ENCODE data around the gene ROPN1B.

The ROPN1B gene

GRCh38 chr3:126005951-126006350 lies 37.0 kb downstream of the ROPN1B start:
- DNase-seq = no peak

- DNase-seq = no peak
These were observed 39.2 kb downstream of the ROPN1B start for GRCh38 chr3:126008219-126008618.

- no peak for DNase-seq
These were observed 40.2 kb downstream of the ROPN1B start for GRCh38 chr3:126009181-126009580.

- no peak for DNase-seq
These were observed 44.8 kb downstream of the ROPN1B start for GRCh38 chr3:126013751-126014156.

GRCh38 chr3:126014252-126014651 lies 45.3 kb downstream of the ROPN1B start:
- no peak for DNase-seq

- no peak for DNase-seq
These were observed 46.1 kb downstream of the ROPN1B start for GRCh38 chr3:126015075-126015474.

DNA sequence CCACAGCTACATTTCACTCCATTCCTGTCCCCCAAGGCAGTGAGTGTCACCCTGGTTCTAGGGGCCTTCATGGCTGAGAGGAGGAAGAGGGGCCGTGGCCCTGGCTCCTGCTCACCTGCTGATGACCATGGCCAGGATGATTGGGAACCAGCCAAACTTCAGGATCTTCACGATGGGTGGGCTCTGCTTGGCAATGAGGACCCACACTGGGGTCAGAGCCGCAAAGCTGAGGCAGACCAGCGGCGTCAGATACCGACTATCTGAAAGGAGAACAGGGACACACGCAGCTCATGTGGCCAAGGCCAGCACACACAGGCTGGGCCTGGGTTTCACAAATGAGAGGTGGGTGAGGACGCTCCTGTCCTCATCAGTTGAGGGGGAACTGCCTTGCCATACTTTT lies 47.6 kb downstream of the ROPN1B start:
- no peak for DNase-seq

DNA sequence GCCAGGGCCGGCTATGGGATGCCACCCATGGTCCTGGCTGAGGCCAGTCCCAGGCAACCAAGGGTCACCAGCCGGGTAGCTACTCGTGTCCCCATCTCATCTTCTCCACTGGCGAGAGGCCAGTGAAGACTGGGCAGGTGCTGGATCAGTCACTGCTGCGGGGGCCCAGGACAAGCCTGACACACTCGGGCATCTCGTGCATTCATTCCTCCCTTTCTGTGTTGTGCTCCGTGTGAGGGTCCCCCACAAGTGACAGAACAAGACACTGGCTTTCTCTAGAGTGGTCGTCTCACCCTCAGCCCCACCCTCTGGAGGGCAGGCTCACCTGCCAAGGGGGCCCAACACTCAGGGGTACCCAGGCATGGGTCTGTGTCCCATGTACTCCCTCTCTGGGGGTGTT lies 48.4 kb downstream of the ROPN1B start:
- no peak for DNase-seq

GRCh38 chr3:126018545-126018944 lies 49.6 kb downstream of the ROPN1B start:
- no peak for DNase-seq

DNA sequence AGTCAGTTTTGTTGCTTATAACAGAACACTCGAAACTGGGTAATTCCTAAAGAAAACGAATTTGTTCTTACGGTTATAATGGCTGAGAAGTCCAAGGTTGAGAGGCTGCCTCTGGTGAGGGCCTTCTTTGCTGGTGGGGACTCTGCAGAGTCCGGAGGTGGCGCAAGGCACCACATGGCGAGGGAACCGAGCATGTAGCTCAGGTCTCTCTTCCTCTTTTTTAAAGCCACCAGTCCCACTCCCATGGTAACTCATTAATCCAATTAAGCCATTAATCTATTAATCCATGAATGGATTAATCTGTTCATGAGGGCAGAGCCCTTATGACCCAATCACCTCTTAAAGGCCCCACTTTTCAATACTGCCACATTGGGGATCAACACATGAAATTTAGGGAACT lies 50.0 kb downstream of the ROPN1B start:
- DNase-seq = no peak

GRCh38 chr3:126019683-126020082 lies 50.7 kb downstream of the ROPN1B start:
- no peak for DNase-seq

DNA sequence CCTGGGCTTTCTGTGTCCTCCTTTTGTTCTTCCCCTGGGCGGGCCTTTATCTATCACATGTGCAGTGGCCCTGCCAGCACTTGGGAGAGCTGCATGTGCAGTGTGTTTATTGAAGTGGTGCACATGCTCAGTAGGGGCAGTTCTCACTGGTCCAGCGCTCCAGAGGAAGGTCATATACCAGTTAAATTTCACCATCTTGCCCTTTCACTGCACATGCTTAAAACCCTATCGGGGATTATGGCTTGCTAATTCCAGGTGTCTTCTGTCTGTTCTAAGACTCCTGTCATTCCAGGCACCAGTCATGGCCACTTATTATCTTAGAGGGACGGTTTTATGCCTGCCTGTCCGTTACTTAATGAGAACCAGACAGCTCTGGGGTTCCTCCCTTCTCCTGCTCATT lies 52.2 kb downstream of the ROPN1B start:
- no peak for DNase-seq

DNA sequence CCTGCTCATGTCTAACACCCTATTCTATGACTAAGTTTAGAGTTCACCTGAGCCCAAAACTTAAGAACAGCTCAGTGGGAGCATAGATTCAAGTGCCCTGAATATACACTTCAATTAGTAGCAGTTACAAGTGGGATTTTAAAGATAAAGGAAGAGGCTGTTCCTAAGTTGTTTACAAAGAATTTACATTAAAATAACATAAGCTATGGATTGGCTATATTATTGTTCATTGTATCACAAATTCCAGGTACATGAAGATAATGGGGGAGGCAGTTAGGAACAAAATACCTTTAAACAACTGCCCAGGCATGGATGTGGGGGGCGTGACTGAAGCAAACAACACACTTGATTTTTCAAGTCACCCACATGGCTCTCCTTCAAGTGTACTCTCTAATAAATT lies 52.7 kb downstream of the ROPN1B start:
- DNase-seq = no peak

- DNase-seq = no peak
These were observed 53.9 kb downstream of the ROPN1B start for GRCh38 chr3:126022741-126023359.

DNA sequence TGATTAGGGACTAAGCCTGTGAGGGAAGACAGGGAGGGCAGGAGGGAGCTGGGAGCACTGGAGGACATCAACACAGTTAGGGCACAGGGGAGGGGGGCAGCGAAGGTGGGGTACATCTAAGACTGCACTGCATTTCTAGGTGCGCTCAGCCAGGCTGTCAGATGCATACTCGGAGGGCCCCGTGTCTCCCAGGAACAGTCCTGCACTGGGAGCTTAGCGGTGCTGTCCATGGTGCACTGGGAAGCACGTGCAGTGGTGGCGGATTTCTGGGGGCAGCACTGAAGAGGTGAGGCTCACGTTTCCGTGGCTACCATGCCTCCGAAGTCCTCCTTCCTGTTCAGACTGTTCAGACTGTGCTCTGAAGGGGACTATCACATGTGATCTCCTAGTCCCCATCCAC lies 54.4 kb downstream of the ROPN1B start:
- DNase-seq = no peak

- DNase-seq = no peak
These were observed 55.3 kb downstream of the ROPN1B start for GRCh38 chr3:126024049-126024854.

DNA sequence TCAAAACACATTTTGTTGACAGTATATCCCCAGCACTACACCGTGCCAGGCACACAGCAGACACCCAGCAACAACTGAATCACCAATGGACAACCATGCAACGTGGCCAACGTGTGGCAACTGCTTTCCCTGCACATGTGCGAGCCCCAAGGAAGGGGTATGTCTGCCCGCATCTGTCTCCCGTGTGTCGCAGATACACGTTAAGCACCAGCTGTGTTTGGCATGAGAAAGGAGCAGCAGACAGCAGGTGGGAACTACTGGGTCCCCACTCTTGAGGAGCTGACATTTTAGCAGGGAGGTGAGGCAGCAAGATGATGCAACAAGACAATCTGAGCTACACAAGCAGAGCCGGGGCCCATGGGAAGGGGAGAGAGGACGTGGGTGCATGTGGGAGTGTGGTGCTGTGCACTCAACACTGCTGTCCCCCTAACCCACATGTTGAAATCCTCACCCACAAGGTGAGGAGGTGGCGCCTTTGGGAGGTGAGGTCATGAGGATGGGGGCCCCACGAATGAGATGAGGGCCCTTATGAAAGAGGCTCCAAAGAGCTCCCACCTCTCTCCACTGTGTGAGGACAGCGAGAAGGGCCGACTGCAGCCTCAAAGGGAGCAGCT lies 56.2 kb downstream of the ROPN1B start:
- DNase-seq = no peak

- DNase-seq = no peak
These were observed 56.9 kb downstream of the ROPN1B start for GRCh38 chr3:126025862-126026261.

- DNase-seq = no peak
These were observed 57.3 kb downstream of the ROPN1B start for GRCh38 chr3:126026277-126026751.

DNA sequence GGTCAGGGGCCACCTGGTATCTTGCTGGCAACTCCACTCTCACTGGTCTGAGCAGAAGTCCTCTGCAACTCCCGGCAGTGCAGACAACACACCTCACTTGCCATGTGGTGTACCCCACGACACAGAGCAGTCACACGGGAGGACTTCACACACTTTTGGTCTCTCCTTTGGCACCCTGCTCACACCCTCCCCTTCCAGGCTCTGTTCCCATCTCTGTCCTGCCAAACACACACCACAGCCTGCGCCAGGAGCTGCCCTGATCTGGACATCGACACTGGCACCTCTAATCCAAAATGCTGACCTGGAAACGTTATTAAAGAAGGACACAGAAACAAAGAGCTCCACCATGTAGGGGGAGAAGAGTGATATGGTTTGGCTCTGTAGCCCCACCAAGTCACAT lies 57.8 kb downstream of the ROPN1B start:
- no peak for DNase-seq

DNA sequence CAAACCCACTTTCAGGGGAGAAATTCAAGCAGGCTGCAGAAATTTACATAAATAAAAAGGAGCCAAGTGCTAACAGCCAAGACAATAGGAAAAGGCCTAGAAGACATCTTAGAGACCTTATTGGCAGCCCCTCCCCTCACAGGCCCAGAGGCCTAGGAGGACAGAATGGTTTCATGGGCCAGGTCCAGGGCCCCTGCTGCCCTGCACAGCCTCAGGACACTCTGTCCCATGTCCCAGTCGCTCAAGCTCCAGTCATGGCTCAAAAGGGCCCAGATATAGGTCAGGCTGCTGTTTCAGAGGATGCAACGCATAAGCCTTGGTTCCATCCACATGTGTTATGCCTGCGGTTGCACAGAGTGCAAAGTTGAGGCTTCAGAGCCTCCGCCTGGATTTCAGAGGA lies 59.1 kb downstream of the ROPN1B start:
- no peak for DNase-seq

DNA sequence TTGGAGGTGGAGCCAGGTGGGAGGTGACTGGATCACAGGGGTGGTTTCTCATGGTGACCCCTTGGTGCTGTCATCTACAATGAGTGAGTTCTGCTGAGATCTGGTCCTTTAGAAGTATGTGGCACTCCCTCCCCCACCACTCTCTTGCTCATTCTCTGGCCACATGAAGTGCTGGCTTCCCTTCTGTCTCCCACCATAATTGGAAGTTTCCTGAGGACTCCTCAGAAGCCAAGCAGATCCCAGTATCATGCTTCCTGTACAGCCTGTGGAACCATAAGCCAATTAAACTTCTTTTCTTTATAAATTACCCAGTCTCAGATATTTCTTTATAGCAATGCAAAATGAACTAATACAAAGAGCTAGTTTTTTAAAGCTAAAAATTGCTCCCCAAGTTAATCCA lies 60.3 kb downstream of the ROPN1B start:
- DNase-seq = no peak

GRCh38 chr3:126030455-126030854 lies 61.5 kb downstream of the ROPN1B start:
- no peak for DNase-seq

DNA sequence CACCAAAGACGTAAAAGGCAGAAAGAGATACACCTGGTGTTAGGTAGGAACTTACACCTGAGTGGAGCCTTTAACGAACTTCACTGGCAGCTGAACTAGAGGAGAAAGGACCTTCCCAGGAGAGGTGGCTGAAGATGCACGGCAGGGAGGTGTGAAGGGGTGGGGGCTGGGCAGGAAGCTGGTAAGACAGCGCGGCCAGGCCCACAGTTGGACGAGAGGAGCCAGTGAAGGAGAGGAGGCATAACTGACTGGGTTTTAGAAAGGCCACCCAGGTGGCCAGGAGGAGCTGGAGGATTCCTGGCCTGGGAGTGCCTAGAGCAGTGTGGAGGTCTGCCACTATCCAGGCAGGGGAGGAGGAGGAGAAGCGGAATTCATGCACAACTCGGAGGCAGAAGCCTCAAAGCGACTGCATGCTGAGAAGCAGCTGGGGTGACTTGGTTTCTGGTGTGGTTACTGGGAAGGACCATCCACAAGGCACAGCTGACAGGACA lies 63.0 kb downstream of the ROPN1B start:
- no peak for DNase-seq
